ENCODE data around the gene LIPC. TPM values are rescaled to one million over a fixed set of nuclear protein-coding genes. Genes with fewer than 3 reads are reported as not detected.

The LIPC gene
- total and polyA plus RNA-seq, 2 donors (not counting 3 experiments of a cell fraction or from before 2014, with no cell fraction given), result not detected

DNA sequence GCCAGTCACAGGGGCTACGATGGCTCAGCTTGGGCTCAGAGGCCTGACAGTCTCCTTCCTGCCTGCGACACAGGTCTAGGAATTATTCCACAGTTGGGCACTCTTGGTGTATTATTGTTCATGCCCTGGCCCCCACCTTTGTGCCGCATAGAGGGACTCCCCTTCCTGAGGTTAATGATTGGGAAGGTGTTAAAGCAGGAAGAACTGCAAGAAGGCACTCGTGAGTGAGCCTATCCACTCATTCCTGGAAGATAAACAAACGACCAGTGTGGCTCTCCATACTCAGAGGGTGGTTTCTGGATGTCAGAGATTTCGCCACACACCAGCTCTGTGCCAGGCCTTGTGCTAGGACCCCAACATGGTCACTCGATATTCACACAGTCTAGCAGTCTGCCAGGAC, 12.3 kb downstream of the LIPC start:
- FAIRE-seq, result no peak
- Histone ChIP-seq H3K9me1 (replicated peaks; ENCODE audit: control insufficient read depth, extremely low read depth, insufficient read depth, low read length) (no peaks in the 10 kb centered on the region), H2AFZ (ENCODE audit: low read depth, low read length) (no peak overlapping the region), H3K9me3 (replicated peaks; ENCODE audit: control insufficient read depth, insufficient read depth, low read length) (no peaks in the 10 kb centered on the region), H3K36me3 (ENCODE audit: control insufficient read depth in 2 of 2, extremely low read depth in 1 of 2, insufficient read depth in 2 of 2, low read length in 2 of 2) (no peaks in the 10 kb centered on the region), H3K27me3 (ENCODE audit: control insufficient read depth in 2 of 2, insufficient read depth in 2 of 2, low read length in 2 of 2) (no peaks in the 10 kb centered on the region), H3K27ac (ENCODE audit: insufficient read depth, low read depth, low read length) (no peak overlapping the region), H3K9ac (replicated peaks; ENCODE audit: extremely low read depth, insufficient read depth, low read length) (no peak overlapping the region), H3K4me3 (replicated peaks in 1 of 3; ENCODE audit: insufficient read depth in 1 of 3, low read depth in 1 of 3, low read length in 3 of 3) (no peak overlapping the region), H3K4me1 (ENCODE audit: control insufficient read depth, extremely low read depth, insufficient read depth, low read length) (peaks cover 32% of the 10 kb centered on the region), H3K79me2 (ENCODE audit: control insufficient read depth, insufficient read depth, low read length) (no peaks in the 10 kb centered on the region), H4K20me1 (replicated peaks; ENCODE audit: control insufficient read depth, extremely low read depth, insufficient read depth, low read length) (no peaks in the 10 kb centered on the region), H3K4me2 (ENCODE audit: insufficient read depth, low read length) (no peak overlapping the region)
- no peak for DNase-seq (ENCODE audit: low read depth, low spot score)
- intact Hi-C loops (cut with micrococcal nuclease) (no loop called here), dilution Hi-C loops (cut with MboI; ENCODE audit: extremely low pct_ligation_motif_present, low sequenced_read_pairs) (no loop called here)
- TF ChIP-seq POLR2A (IDR thresholded peaks at IDR 0.05; ENCODE audit: low read depth, low read length), result no peak
- no peak for TF ChIP-seq JUN (IDR thresholded peaks at IDR 0.05; ENCODE audit: borderline replicate concordance, insufficient read depth, insufficient read length, low read depth)
- BruUV-seq (replicated peaks), result no TSS peak
- ChIA-PET POLR2A (no interaction called here), CTCF (interaction anchor here (0.6 kb wide), 1 partner anchor 326 kb away, joined by 3 read pairs; no protein-coding TSS in a partner anchor)

- Histone ChIP-seq H4K20me1 (replicated peaks; ENCODE audit: control insufficient read depth, extremely low read depth, insufficient read depth, low read length) (no peaks in the 10 kb centered on the region), H3K27ac (ENCODE audit: insufficient read depth, low read depth, low read length) (no peak overlapping the region), H3K9ac (replicated peaks; ENCODE audit: extremely low read depth, insufficient read depth, low read length) (no peak overlapping the region), H3K4me3 (replicated peaks in 1 of 3; ENCODE audit: insufficient read depth in 1 of 3, low read depth in 1 of 3, low read length in 3 of 3) (no peak overlapping the region), H3K9me1 (replicated peaks; ENCODE audit: control insufficient read depth, extremely low read depth, insufficient read depth, low read length) (no peaks in the 10 kb centered on the region), H3K79me2 (ENCODE audit: control insufficient read depth, insufficient read depth, low read length) (no peaks in the 10 kb centered on the region), H3K27me3 (ENCODE audit: control insufficient read depth in 2 of 2, insufficient read depth in 2 of 2, low read length in 2 of 2) (no peaks in the 10 kb centered on the region), H3K4me1 (ENCODE audit: control insufficient read depth, extremely low read depth, insufficient read depth, low read length) (peaks cover 25% of the 10 kb centered on the region), H3K4me2 (ENCODE audit: insufficient read depth, low read length) (no peak overlapping the region), H3K36me3 (ENCODE audit: control insufficient read depth in 2 of 2, extremely low read depth in 1 of 2, insufficient read depth in 2 of 2, low read length in 2 of 2) (no peaks in the 10 kb centered on the region), H2AFZ (ENCODE audit: low read depth, low read length) (peak overlapping the region; percentile 39), H3K9me3 (replicated peaks; ENCODE audit: control insufficient read depth, insufficient read depth, low read length) (no peaks in the 10 kb centered on the region)
- CTCF ChIA-PET, result interaction anchor here (0.6 kb wide), 1 partner anchor 325 kb away, joined by 3 read pairs; no protein-coding TSS in a partner anchor
- POLR2A ChIA-PET, result no interaction called here
- FAIRE-seq (peak; percentile 46), DNase-seq (ENCODE audit: low read depth, low spot score) (peak; percentile 32)
- BruUV-seq (replicated peaks), result no TSS peak
- TF ChIP-seq, protein P1, sequence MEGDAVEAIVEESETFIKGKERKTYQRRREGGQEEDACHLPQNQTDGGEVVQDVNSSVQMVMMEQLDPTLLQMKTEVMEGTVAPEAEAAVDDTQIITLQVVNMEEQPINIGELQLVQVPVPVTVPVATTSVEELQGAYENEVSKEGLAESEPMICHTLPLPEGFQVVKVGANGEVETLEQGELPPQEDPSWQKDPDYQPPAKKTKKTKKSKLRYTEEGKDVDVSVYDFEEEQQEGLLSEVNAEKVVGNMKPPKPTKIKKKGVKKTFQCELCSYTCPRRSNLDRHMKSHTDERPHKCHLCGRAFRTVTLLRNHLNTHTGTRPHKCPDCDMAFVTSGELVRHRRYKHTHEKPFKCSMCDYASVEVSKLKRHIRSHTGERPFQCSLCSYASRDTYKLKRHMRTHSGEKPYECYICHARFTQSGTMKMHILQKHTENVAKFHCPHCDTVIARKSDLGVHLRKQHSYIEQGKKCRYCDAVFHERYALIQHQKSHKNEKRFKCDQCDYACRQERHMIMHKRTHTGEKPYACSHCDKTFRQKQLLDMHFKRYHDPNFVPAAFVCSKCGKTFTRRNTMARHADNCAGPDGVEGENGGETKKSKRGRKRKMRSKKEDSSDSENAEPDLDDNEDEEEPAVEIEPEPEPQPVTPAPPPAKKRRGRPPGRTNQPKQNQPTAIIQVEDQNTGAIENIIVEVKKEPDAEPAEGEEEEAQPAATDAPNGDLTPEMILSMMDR (IDR thresholded peaks at IDR 0.05; ENCODE audit: extremely low read depth in 1 of 2, insufficient read depth in 1 of 2, low read depth in 1 of 2, low read length in 2 of 2), result no peak
- TF ChIP-seq JUN (IDR thresholded peaks at IDR 0.05; ENCODE audit: borderline replicate concordance, insufficient read depth, insufficient read length, low read depth) (no peak), FOS (IDR thresholded peaks at IDR 0.05; ENCODE audit: borderline replicate concordance, insufficient read depth, low read length) (no peak), MYC (IDR thresholded peaks at IDR 0.05; ENCODE audit: low read depth, low read length) (no peak), POLR2AphosphoS5 (IDR thresholded peaks at IDR 0.05; ENCODE audit: insufficient read depth, low read depth, low read length) (no peak), EZH2 (IDR thresholded peaks at IDR 0.05; ENCODE audit: borderline replicate concordance, low read depth, low read length, severe bottlenecking) (no peak), POLR2A (IDR thresholded peaks at IDR 0.05; ENCODE audit: low read depth, low read length) (no peak), GATA2 (IDR thresholded peaks at IDR 0.05; ENCODE audit: insufficient read depth, insufficient read length, low read depth, low read length) (no peak)
- TF ChIP-seq, protein P2, sequence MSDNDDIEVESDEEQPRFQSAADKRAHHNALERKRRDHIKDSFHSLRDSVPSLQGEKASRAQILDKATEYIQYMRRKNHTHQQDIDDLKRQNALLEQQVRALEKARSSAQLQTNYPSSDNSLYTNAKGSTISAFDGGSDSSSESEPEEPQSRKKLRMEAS (IDR thresholded peaks at IDR 0.05; ENCODE audit: insufficient read depth, insufficient read length), result no peak
- intact Hi-C loops (cut with micrococcal nuclease) (no loop called here), dilution Hi-C loops (cut with MboI; ENCODE audit: extremely low pct_ligation_motif_present, low sequenced_read_pairs) (no loop called here)
Measured at GRCh38 chr15:58444658-58445332, 13.0 kb downstream of the LIPC start.

Measured in endothelial cell of umbilical vein (primary cell).